OCI-LY7 (cell line): ENCODE results near the gene MED25. TPM values are rescaled to one million over a fixed set of nuclear protein-coding genes. Genes with fewer than 3 reads are reported as not detected.

Experiments used
- BruUV-seq: library from RNA; stranded (reverse); fragments of 400-500 nt; replicated peaks from 2 replicates; lab custom pipeline; 2021; lab: Mats Ljungman, UMichigan
- CTCF ChIA-PET: fragments of 300-600 bp; sonication (Branson Sonifier 250); formaldehyde crosslinking; loops from one replicate; lab custom pipeline; 2022; ENCODE audit warnings: antibody characterized with exemption; ENCODE audit not compliant: unreplicated experiment; lab: Charles Lee
- POLR2A ChIA-PET: fragments of 300-600 bp; sonication (Branson Sonifier 250); formaldehyde crosslinking; loops from one replicate; lab custom pipeline; 2022; ENCODE audit warnings: antibody characterized with exemption; lab: Charles Lee
- DNase-seq: peaks from one replicate; pipeline ENCODE4 v3.0.0-alpha.2; 2015; ENCODE audit warnings: low spot score
- H2AFZ ChIP-seq: fragments of 200-600 bp; sonication (generic), shearing (Covaris generic); 2 replicates; pipeline ENCODE4 v1.6.1; 2014; ENCODE audit warnings: mild to moderate bottlenecking, antibody characterized with exemption, low read length, moderate library complexity
- H3K27ac ChIP-seq: fragments of 200-600 bp; sonication (generic); 2 replicates; pipeline ENCODE4 v1.5.1; 2014; ENCODE audit warnings: mixed run types, low read depth, mild to moderate bottlenecking, moderate library complexity, low read length, inconsistent platforms; ENCODE audit not compliant: poor library complexity, severe bottlenecking
- H3K36me3 ChIP-seq: fragments of 200-600 bp; sonication (generic); 2 replicates; pipeline ENCODE4 v1.6.1; 2014; ENCODE audit warnings: mild to moderate bottlenecking, antibody characterized with exemption, low read length, moderate library complexity, mixed read lengths; ENCODE audit not compliant: insufficient read depth
- H3K4me1 ChIP-seq: fragments of 200-600 bp; sonication (generic); 2 replicates; pipeline ENCODE4 v1.5.1; 2014; ENCODE audit warnings: mild to moderate bottlenecking, low read length; ENCODE audit not compliant: insufficient read depth, poor library complexity, severe bottlenecking
- H3K4me2 ChIP-seq: fragments of 200-600 bp; sonication (generic); 2 replicates; pipeline ENCODE4 v1.6.1; 2014; ENCODE audit warnings: mild to moderate bottlenecking, low read length
- H3K4me3 ChIP-seq: fragments of 200-600 bp; sonication (generic); 2 replicates; pipeline ENCODE4 v1.5.1; 2014; ENCODE audit warnings: mild to moderate bottlenecking, low read depth, low read length; ENCODE audit not compliant: poor library complexity, severe bottlenecking
- H3K79me2 ChIP-seq: fragments of 200-600 bp; sonication (generic); 2 replicates; pipeline ENCODE4 v1.6.1; 2016; ENCODE audit warnings: low read depth, mild to moderate bottlenecking, low read length, moderate library complexity, mixed read lengths; ENCODE audit not compliant: insufficient read depth
- H3K9me2 ChIP-seq: fragments of 200-600 bp; sonication (generic); 2 replicates; pipeline ENCODE4 v1.6.1; 2016; ENCODE audit warnings: mild to moderate bottlenecking, low read length, mixed read lengths; ENCODE audit not compliant: insufficient read depth
- H3K9me3 ChIP-seq: fragments of 200-600 bp; sonication (generic); 2 replicates; pipeline ENCODE4 v1.6.1; 2014; ENCODE audit warnings: mild to moderate bottlenecking, mixed run types, low read length, mixed read lengths
- H4K20me1 ChIP-seq: fragments of 200-600 bp; sonication (generic); 2 replicates; pipeline ENCODE4 v1.6.1; 2014; ENCODE audit warnings: mild to moderate bottlenecking, antibody characterized with exemption, low read length, moderate library complexity, mixed read lengths; ENCODE audit not compliant: insufficient read depth
- EZH2phosphoT487 ChIP-seq: fragments of 200-600 bp; sonication (generic); IDR thresholded peaks from 2 replicates; pipeline ENCODE4 v1.6.1; 2018; ENCODE audit warnings: low read depth, borderline replicate concordance, mild to moderate bottlenecking, mixed run types, antibody characterized with exemption, low read length, moderate library complexity, mixed read lengths
- intact Hi-C: fragments of 100-400 bp; cut with micrococcal nuclease; formaldehyde crosslinking; loops from one replicate; pipeline ENCODE4 v1.10.0; 2022; ENCODE audit not compliant: unreplicated experiment
- total RNA-seq, 2 experiments: library from RNA; depleted of rRNA in 1 of 2; stranded (reverse); fragments of >200 nt in 1 of 2; shearing (Covaris generic) in 1 of 2; gene quantifications; 2 replicates each; pipeline ENCODE4 v1.2.3, GENCODE V29; 2014 to 2022
- TF ChIP-seq, protein P1 (sequence below): fragments of 200-600 bp; sonication (generic); conservative IDR thresholded peaks from 2 replicates; pipeline ENCODE4 v1.5.1; 2014; ENCODE audit warnings: mild to moderate bottlenecking, antibody characterized with exemption, low read length, moderate library complexity, mixed read lengths

MED25 gene
- total RNA-seq, 2 experiments from 2014 or later = 85.1 to 111 TPM

DNA sequence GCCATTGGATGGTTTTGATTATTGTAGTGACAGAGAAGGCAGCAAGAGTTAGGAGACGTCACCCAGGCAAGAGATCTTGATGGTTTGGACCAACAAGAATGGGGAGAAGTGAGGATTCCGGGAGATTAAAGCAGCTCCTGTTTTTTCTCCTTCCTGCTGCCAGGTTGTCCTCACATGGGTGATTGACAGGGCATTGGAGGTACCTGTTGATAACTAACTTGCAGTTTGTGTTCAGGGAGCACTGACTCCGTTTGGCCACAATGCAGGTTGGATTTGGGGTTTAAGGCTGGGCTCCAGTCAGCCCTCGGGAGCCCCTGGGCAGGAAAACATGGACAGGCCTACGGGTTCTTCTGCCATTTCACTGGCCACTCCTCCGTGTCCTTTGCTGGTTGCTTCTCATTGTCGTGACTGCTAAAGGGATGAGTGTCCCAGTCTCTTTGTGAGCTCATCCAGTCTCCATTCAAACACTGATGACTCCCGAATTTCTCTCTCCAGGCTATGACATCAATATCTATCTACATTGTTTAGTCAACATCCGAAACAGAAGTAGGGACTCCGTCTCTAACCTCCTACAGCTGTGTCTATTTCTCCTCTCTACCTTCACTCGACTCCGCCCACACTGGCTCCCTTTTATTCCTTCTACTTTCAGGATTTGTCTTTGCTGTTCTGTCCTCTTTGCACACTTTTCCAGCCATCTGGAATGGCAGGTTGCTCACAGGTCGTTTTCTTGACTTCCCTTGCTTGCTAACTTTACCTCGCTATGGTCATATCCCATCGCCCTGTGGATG lies 31.5 kb downstream of the MED25 start:
- no TSS peak for BruUV-seq
- CTCF ChIA-PET = no interaction called here

GRCh38 chr19:49850221-49850486 lies 32.1 kb downstream of the MED25 start:
- Histone ChIP-seq H3K9me2 (no peaks in the 10 kb centered on the region), H3K79me2 (peaks cover 24% of the 10 kb centered on the region), H2AFZ (peak overlapping the region; percentile 70), H3K36me3 (peaks cover 18% of the 10 kb centered on the region; the same call in 1 of the 2 replicates), H3K9me3 (no peaks in the 10 kb centered on the region), H3K4me1 (peaks cover 28% of the 10 kb centered on the region), H3K27ac (peak overlapping the region; percentile 87), H3K4me3 (peak overlapping the region; percentile 88), H4K20me1 (peaks cover 20% of the 10 kb centered on the region), H3K4me2 (peak overlapping the region; percentile 94)
- TF ChIP-seq EZH2phosphoT487 = no peak
- TF ChIP-seq, protein P1, sequence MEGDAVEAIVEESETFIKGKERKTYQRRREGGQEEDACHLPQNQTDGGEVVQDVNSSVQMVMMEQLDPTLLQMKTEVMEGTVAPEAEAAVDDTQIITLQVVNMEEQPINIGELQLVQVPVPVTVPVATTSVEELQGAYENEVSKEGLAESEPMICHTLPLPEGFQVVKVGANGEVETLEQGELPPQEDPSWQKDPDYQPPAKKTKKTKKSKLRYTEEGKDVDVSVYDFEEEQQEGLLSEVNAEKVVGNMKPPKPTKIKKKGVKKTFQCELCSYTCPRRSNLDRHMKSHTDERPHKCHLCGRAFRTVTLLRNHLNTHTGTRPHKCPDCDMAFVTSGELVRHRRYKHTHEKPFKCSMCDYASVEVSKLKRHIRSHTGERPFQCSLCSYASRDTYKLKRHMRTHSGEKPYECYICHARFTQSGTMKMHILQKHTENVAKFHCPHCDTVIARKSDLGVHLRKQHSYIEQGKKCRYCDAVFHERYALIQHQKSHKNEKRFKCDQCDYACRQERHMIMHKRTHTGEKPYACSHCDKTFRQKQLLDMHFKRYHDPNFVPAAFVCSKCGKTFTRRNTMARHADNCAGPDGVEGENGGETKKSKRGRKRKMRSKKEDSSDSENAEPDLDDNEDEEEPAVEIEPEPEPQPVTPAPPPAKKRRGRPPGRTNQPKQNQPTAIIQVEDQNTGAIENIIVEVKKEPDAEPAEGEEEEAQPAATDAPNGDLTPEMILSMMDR = no peak
- BruUV-seq = no TSS peak
- DNase-seq = no peak
- POLR2A ChIA-PET = interaction anchor here (0.5 to 2.0 kb wide), 4 partner anchors 15 to 37 kb away, joined by 3 to 8 read pairs (median 3); partner anchors contain the start of genes FUZ and MED25
- intact Hi-C loops = loop anchor here (1.0 to 2.0 kb wide), 2 partner anchors 27 to 74 kb away; no protein-coding TSS in a partner anchor
- CTCF ChIA-PET = no interaction called here

More for the DNA sequence above, 31.5 kb downstream of the MED25 start:
- H3K9me2 ChIP-seq = no peaks in the 10 kb centered on the region
- peaks cover 32% of the 10 kb centered on the region for H3K4me1 ChIP-seq
- TF ChIP-seq EZH2phosphoT487 = no peak
- TF ChIP-seq, protein P1 = no peak
- no peak for DNase-seq
- H3K4me2 ChIP-seq = peak overlapping the region; percentile 94
- POLR2A ChIA-PET = interaction anchor here (0.5 to 2.0 kb wide), 3 partner anchors 15 to 37 kb away, joined by 3 to 8 read pairs (median 3); partner anchors contain the start of genes FUZ and MED25
- peak overlapping the region; percentile 70 for H2AFZ ChIP-seq
- H4K20me1 ChIP-seq = peaks cover 20% of the 10 kb centered on the region
- intact Hi-C loops = loop anchor here (1.0 to 2.0 kb wide), 2 partner anchors 27 to 75 kb away; no protein-coding TSS in a partner anchor
- H3K79me2 ChIP-seq = peaks cover 24% of the 10 kb centered on the region
- peak overlapping the region; percentile 88 for H3K4me3 ChIP-seq
- H3K36me3 ChIP-seq = peaks cover 14% of the 10 kb centered on the region; the same call in 1 of the 2 replicates
- no peak overlapping the region for H3K27ac ChIP-seq
- no peaks in the 10 kb centered on the region for H3K9me3 ChIP-seq
